AG10803 (cell line): ENCODE data around the gene FAM120AOS.
A peak's percentile ranks its signal among the peaks of the same experiment; 100 is the strongest.

Source experiments
- DNase-seq: peaks from one replicate; pipeline ENCODE4 v3.0.0; 2010; ENCODE audit warnings: low read depth
- H3K4me3 ChIP-seq: 2 replicates; pipeline ENCODE4 v1.5.1; 2011; ENCODE audit warnings: mild to moderate bottlenecking, low read length, control low read depth
- TF ChIP-seq, protein P1 (sequence below): conservative IDR thresholded peaks from 2 replicates; pipeline ENCODE4 v1.5.1; 2011; ENCODE audit warnings: mild to moderate bottlenecking, low read length, control low read depth, inconsistent platforms

Gene FAM120AOS

DNA sequence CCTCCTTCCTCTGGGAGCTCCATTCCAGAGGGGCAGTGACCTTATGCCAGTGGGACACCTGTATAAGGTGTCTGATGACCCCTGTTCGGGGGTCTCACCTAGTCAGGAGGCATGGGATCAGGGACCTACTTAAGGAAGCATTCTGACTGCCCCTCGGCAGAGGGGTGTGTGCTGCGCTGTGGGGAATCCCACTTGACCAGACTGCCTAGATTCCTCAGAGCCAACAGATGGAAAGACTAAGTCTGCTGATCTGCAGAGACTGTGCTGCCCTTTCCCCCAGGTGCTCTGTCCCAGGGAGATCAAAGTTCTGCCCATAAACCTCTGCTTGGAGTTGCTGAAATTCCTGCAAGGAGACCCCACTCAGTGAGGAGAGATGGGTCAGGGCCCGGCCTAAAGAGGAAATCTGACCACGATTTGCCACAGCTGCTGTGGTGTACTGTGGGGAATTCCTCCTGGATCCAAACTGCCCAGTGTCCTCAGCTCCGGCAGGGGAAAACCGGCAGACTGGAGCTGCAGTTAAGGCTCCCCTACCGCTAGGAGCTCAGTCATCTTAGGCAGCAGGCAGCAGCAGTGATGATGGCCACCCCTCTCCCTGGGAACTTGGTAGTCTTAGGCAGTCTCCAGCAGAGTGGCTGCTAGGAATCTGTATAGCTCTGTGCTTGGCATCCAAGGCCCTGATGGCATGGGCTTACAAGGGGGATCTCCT is 36.7 kb downstream of the FAM120AOS start:
- TF ChIP-seq, protein P1, sequence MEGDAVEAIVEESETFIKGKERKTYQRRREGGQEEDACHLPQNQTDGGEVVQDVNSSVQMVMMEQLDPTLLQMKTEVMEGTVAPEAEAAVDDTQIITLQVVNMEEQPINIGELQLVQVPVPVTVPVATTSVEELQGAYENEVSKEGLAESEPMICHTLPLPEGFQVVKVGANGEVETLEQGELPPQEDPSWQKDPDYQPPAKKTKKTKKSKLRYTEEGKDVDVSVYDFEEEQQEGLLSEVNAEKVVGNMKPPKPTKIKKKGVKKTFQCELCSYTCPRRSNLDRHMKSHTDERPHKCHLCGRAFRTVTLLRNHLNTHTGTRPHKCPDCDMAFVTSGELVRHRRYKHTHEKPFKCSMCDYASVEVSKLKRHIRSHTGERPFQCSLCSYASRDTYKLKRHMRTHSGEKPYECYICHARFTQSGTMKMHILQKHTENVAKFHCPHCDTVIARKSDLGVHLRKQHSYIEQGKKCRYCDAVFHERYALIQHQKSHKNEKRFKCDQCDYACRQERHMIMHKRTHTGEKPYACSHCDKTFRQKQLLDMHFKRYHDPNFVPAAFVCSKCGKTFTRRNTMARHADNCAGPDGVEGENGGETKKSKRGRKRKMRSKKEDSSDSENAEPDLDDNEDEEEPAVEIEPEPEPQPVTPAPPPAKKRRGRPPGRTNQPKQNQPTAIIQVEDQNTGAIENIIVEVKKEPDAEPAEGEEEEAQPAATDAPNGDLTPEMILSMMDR = no peak
- H3K4me3 ChIP-seq = no peak overlapping the region
- no peak for DNase-seq

DNA sequence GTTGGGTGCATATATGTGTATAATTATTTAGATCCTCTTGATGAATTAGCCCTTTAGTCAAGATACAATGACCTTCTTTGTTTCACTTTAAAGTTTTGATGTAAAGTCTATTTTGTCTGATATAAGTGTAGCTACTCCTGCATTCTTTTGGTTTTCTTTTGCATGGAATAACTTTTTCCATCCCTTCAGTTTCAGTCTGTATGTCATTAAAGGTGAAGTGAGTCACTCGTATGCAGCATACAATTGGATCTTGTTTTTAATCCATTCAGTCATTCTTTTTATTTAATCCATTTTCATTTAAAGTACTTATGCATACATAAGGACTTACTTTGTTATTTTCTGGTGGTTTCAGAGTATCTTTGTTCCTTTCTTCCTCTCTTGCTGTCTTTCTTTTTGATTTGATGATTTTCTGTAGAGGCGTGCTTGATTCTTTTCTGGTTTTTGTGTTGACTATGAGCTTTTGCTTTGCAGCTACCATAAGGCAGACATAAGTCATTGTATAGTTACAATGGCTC is 38.1 kb downstream of the FAM120AOS start:
- no peak overlapping the region for H3K4me3 ChIP-seq
- DNase-seq = no peak
- TF ChIP-seq, protein P1 = no peak

DNA sequence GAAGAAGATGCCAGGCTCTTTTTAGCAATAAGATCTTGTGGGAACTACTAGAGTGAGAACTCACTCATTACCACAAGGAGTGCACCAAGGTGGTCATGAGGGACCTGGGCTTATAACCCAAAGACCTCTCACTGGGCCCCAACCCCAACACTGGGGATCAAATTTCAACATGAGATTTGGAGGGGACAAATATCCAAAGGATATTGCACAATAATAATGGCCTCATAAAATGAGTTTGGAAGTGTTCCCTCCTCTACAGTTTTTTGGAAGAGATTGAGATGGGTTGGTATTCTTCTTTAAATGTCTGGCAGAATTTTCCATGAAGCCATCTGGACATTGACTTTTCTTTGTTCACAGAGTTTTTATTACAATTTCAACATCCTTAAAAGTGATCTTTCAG is 39.9 kb downstream of the FAM120AOS start:
- DNase-seq = peak; percentile 5
- no peak overlapping the region for H3K4me3 ChIP-seq
- TF ChIP-seq, protein P1 = no peak

DNA sequence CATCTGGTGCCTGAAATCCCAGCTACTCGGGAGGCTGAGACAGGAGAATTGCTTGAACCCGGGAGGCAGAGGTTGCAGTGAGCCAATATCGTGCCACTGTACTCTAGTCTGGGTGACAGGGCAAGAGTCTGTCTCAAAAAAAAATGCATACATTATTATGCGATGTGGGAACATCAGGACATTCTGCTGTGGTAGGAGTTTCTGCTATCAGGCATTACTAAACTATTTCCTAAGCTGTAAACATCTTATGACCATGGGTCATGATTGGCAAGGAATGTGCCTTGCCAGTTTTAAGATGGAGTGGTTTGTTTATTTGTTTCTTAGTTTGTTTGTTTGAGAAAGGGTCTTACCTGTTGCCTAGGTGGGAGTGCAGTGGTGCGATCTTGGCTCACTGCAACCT is 47.0 kb downstream of the FAM120AOS start:
- TF ChIP-seq, protein P1 = no peak
- no peak overlapping the region for H3K4me3 ChIP-seq

DNA sequence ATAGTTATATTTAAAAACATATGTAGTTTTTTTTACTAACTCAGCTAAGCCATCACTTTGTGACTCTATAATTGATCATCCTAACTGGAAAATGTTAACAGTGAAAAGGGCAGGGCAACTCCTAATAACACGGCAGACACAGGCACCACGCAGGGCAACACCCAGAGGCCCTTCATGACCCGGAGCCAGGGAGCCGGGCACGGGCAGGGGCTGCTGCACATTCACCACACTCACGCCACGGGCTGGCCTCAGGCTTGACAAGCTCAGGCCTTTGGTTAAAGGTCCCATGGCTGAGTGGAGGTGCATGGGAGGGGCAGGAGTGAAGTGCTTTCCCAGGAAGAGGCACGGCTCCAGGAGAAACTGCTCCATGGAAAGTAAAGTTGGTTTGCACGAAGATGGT is 54.9 kb downstream of the FAM120AOS start:
- no peak overlapping the region for H3K4me3 ChIP-seq
- DNase-seq = no peak
- TF ChIP-seq, protein P1 = no peak

More for the DNA sequence above, 47.0 kb downstream of the FAM120AOS start:
- DNase-seq = no peak

DNA sequence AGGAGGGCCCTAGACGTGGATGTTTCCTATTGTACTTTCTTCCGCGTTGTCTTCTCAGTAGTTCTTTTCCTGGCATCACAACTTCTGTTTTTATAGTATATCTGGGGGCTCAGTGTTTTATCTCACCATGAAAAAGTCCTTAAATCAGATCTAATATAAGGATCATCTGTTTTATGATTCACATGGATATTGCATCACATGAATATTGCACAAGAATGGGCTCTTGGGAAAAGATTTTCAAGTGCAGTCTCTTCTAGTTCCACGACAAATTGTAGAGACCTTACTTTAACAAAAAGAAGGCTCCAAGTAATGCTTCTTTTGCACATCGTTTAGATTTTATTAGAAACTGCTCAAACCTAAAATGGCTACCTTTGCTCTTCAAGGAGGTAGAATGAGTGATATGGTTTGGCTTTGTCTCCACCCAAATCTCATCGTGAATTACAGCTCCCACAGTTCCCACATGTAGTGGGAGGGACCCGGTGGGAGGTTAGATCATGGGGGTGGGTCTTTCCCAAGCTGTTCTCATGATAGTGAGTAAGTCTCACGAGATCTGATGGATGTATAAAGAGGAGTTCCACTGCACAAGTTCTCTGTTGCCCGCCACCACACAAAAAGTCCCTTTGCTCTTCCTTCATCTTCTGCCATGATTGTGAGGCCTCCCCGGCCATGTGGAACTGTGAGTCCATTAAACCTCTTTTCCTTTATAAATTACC is 55.6 kb downstream of the FAM120AOS start:
- H3K4me3 ChIP-seq = no peak overlapping the region
- peak; percentile 36 for DNase-seq
- TF ChIP-seq, protein P1 = no peak
